ENCODE results near the gene NAA10.

The NAA10 gene

DNA sequence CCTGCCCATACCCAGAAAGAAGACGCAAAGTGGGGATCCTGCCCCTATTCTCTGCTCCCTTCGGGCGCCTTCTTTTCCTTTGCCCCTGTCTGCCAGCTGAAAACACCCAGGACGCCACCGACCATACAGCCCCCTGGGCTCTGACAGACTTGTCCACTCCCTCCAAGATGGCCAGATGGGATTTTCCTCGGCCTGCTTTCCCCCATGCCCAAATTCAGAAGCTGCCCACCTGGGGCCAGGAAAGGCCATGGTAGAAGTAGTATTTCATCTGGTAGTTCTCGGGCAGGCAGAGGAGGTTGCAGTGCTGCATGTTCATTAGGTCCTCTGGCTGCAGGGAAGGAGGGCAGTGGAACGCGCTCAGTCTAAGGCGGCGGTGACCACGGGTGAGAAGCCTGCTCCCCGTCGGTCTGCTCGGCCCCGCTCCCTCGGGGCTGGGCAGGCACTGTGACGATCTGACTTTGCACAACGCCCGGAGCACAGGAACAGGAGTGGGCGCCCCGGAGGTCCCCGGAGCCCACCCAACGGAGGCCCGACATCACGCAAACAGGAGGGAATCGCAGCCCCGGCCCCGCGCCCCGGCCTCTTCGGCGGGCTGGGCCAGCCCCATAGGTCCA, 582 bp downstream of the NAA10 start:
- Histone ChIP-seq H2BK120ac (ENCODE audit: insufficient read depth, low read length, poor library complexity) (peak overlapping the region; percentile 17), H3K27me3 (ENCODE audit: insufficient read depth, low read length) (no peaks in the 10 kb centered on the region), H4K12ac (ENCODE audit: low read depth, low read length) (peak overlapping the region; percentile 77), H3K4me1 (ENCODE audit: control insufficient read depth in 1 of 2, insufficient read depth in 2 of 2, low read length in 2 of 2) (peaks cover 5 to 6% of the 10 kb centered on the region in 2 experiments), H4K8ac (ENCODE audit: low read depth, low read length) (peak overlapping the region; percentile 87), H2AFZ (ENCODE audit: insufficient read depth, low read length, poor library complexity) (peak overlapping the region; percentile 78), H3K4me3 (ENCODE audit: low read depth, low read length) (peak overlapping the region; percentile 89), H3K27ac (ENCODE audit: low read depth, low read length) (peak overlapping the region; percentile 58), H2BK12ac (ENCODE audit: low read length) (no peak overlapping the region), H3K79me2 (ENCODE audit: control insufficient read depth, insufficient read depth, low read length, poor library complexity) (peaks cover 10% of the 10 kb centered on the region), H2BK5ac (ENCODE audit: low read depth, low read length, poor library complexity) (peak overlapping the region; percentile 52), H3K9ac (ENCODE audit: low read length) (peak overlapping the region; percentile 94), H3K36me3 (ENCODE audit: control insufficient read depth in 1 of 2, insufficient read depth in 2 of 2, low read length in 2 of 2) (peaks cover 35 to 36% of the 10 kb centered on the region in 2 experiments), H3K4me2 (ENCODE audit: low read length) (peak overlapping the region; percentile 83), H3K79me1 (ENCODE audit: low read length) (peaks cover 5% of the 10 kb centered on the region), H3K23ac (ENCODE audit: low read length) (no peak overlapping the region), H3K4ac (ENCODE audit: low read depth, low read length) (peak overlapping the region; percentile 96), H4K91ac (ENCODE audit: low read depth, low read length) (peak overlapping the region; percentile 52), H3K18ac (ENCODE audit: low read length) (peak overlapping the region; percentile 90), H3K9me3 (ENCODE audit: insufficient read depth, low read depth, low read length) (no peaks in the 10 kb centered on the region), H2AK5ac (ENCODE audit: low read length) (peak overlapping the region; percentile 86), H3K14ac (ENCODE audit: low read length) (peak overlapping the region; percentile 95)
- no peak for DNase-seq
- WGBS (ENCODE audit: extremely low coverage, insufficient coverage, insufficient read length): no CpG with 5 or more reads among the region's 33 CpGs

DNA sequence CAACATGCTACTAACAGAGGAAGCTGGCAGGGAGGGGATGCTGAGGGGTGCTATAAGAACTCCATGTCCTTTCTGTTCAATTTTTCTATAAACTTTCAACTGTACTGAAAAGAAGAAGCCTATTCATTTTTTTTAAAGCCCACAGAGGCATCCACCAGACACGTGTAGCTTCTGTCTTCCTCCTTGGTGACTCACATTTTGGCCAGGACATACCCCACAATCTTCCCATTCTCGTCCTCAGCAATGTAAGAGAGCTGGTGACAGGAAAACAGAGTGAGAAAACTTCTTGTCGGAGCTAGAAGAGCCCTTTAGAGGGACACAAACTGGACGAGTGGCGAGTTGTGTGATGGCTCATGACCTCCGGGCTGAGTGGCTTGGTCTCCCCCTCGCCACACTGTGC, 1.1 kb downstream of the NAA10 start:
- peaks cover 5 to 6% of the 10 kb centered on the region in 2 experiments for H3K4me1 ChIP-seq (ENCODE audit: control insufficient read depth in 1 of 2, insufficient read depth in 2 of 2, low read length in 2 of 2)
- no peak overlapping the region for H3K9ac ChIP-seq (ENCODE audit: low read length)
- H2BK120ac ChIP-seq (ENCODE audit: insufficient read depth, low read length, poor library complexity): no peak overlapping the region
- peaks cover 5% of the 10 kb centered on the region for H3K79me1 ChIP-seq (ENCODE audit: low read length)
- peaks cover 36 to 37% of the 10 kb centered on the region in 2 experiments for H3K36me3 ChIP-seq (ENCODE audit: control insufficient read depth in 1 of 2, insufficient read depth in 2 of 2, low read length in 2 of 2)
- peak in 1 of 2 donors; percentile 49 for DNase-seq
- H4K91ac ChIP-seq (ENCODE audit: low read depth, low read length): no peak overlapping the region
- H2AK5ac ChIP-seq (ENCODE audit: low read length): peak overlapping the region; percentile 62
- H2BK12ac ChIP-seq (ENCODE audit: low read length): no peak overlapping the region
- no peak overlapping the region for H3K23ac ChIP-seq (ENCODE audit: low read length)
- H2BK5ac ChIP-seq (ENCODE audit: low read depth, low read length, poor library complexity): no peak overlapping the region
- H3K4me2 ChIP-seq (ENCODE audit: low read length): peak overlapping the region; percentile 83
- no CpG with 5 or more reads among the region's 7 CpGs for WGBS (ENCODE audit: extremely low coverage, insufficient coverage, insufficient read length)
- H3K27me3 ChIP-seq (ENCODE audit: insufficient read depth, low read length): no peaks in the 10 kb centered on the region
- no peak overlapping the region for H2AFZ ChIP-seq (ENCODE audit: insufficient read depth, low read length, poor library complexity)
- H3K4me3 ChIP-seq (ENCODE audit: low read depth, low read length): peak overlapping the region; percentile 89
- H3K79me2 ChIP-seq (ENCODE audit: control insufficient read depth, insufficient read depth, low read length, poor library complexity): peaks cover 10% of the 10 kb centered on the region
- H3K27ac ChIP-seq (ENCODE audit: low read depth, low read length): no peak overlapping the region
- H3K4ac ChIP-seq (ENCODE audit: low read depth, low read length): peak overlapping the region; percentile 96
- H3K14ac ChIP-seq (ENCODE audit: low read length): no peak overlapping the region
- H4K12ac ChIP-seq (ENCODE audit: low read depth, low read length): no peak overlapping the region
- no peaks in the 10 kb centered on the region for H3K9me3 ChIP-seq (ENCODE audit: insufficient read depth, low read depth, low read length)
- no peak overlapping the region for H4K8ac ChIP-seq (ENCODE audit: low read depth, low read length)
- no peak overlapping the region for H3K18ac ChIP-seq (ENCODE audit: low read length)

DNA sequence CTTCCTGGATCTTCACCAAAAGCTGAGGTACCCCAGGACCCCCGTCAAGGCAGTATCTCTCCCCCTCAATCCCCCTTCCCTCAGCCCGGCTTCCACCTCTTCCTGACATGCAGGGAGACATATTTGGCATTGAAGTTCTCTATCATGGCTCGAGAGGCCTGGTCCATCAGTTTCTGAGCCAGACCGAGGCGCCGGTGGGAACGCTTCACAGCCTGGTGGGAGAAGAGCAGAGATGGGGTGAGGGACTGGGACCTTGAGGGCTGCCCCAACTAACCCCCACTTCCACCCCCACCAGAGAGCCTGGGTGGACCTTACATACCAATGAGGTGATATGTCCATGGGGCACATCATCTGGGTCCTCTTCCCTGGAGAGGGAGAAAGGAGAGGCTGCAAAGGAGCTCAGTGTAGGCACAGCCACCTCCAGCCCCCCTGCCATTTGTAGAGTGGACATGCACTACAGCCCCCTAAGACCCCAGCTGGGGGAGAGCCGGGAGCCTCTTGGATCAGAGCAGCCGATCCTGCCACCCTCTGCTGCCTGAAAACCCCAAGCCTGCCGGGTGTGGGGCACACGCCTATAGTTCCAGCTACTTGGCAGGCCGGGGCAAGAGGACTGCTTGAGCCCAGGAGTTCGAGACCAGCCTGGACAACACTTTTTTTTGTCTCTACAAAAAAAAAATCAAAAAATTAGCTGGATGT, 2.5 kb downstream of the NAA10 start:
- Histone ChIP-seq H3K14ac (ENCODE audit: low read length) (no peak overlapping the region), H3K9ac (ENCODE audit: low read length) (no peak overlapping the region), H4K8ac (ENCODE audit: low read depth, low read length) (no peak overlapping the region), H4K12ac (ENCODE audit: low read depth, low read length) (peak overlapping the region; percentile 25), H2BK120ac (ENCODE audit: insufficient read depth, low read length, poor library complexity) (no peak overlapping the region), H2AK5ac (ENCODE audit: low read length) (no peak overlapping the region), H3K23ac (ENCODE audit: low read length) (no peak overlapping the region), H3K4me1 (ENCODE audit: control insufficient read depth in 1 of 2, insufficient read depth in 2 of 2, low read length in 2 of 2) (peaks cover 5 to 9% of the 10 kb centered on the region in 2 experiments), H3K79me2 (ENCODE audit: control insufficient read depth, insufficient read depth, low read length, poor library complexity) (peaks cover 16% of the 10 kb centered on the region), H2BK12ac (ENCODE audit: low read length) (no peak overlapping the region), H2AFZ (ENCODE audit: insufficient read depth, low read length, poor library complexity) (no peak overlapping the region), H3K9me3 (ENCODE audit: insufficient read depth, low read depth, low read length) (no peaks in the 10 kb centered on the region), H3K36me3 (ENCODE audit: control insufficient read depth in 1 of 2, insufficient read depth in 2 of 2, low read length in 2 of 2) (peaks cover 36 to 37% of the 10 kb centered on the region in 2 experiments), H3K4me3 (ENCODE audit: low read depth, low read length) (no peak overlapping the region), H3K79me1 (ENCODE audit: low read length) (peaks cover 12% of the 10 kb centered on the region), H3K4me2 (ENCODE audit: low read length) (no peak overlapping the region), H3K4ac (ENCODE audit: low read depth, low read length) (peak overlapping the region; percentile 41), H3K27me3 (ENCODE audit: insufficient read depth, low read length) (no peaks in the 10 kb centered on the region), H2BK5ac (ENCODE audit: low read depth, low read length, poor library complexity) (no peak overlapping the region), H4K91ac (ENCODE audit: low read depth, low read length) (no peak overlapping the region), H3K27ac (ENCODE audit: low read depth, low read length) (no peak overlapping the region), H3K18ac (ENCODE audit: low read length) (no peak overlapping the region)
- DNase-seq: no peak
- WGBS (ENCODE audit: extremely low coverage, insufficient coverage, insufficient read length): no CpG with 5 or more reads among the region's 13 CpGs

DNA sequence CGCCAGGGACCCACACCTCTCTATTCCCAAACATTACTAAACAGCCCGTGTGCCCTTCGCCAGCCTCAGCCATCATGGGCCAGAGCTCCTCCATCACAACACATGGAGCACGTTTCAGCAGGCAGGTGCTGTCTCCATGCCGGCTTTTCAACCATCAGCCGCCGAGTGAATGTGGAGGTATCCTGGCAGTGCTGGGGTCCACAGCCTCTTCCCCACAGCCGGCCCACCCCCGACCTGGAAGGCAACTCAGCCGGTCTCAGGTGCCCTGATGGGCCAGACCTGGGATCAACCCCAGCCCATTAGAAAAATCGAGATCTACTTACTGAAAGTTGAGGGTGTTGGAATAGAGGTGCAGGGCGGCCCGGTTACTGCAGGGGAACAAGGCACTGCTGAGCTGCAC, 3.1 kb downstream of the NAA10 start:
- no peak overlapping the region for H3K18ac ChIP-seq (ENCODE audit: low read length)
- no peak overlapping the region for H3K4me2 ChIP-seq (ENCODE audit: low read length)
- H2BK120ac ChIP-seq (ENCODE audit: insufficient read depth, low read length, poor library complexity): no peak overlapping the region
- no peak for DNase-seq
- H3K79me2 ChIP-seq (ENCODE audit: control insufficient read depth, insufficient read depth, low read length, poor library complexity): peaks cover 17% of the 10 kb centered on the region
- H3K4ac ChIP-seq (ENCODE audit: low read depth, low read length): no peak overlapping the region
- H3K27me3 ChIP-seq (ENCODE audit: insufficient read depth, low read length): no peaks in the 10 kb centered on the region
- no peak overlapping the region for H3K23ac ChIP-seq (ENCODE audit: low read length)
- no peak overlapping the region for H3K4me3 ChIP-seq (ENCODE audit: low read depth, low read length)
- peaks cover 36 to 37% of the 10 kb centered on the region in 2 experiments for H3K36me3 ChIP-seq (ENCODE audit: control insufficient read depth in 1 of 2, insufficient read depth in 2 of 2, low read length in 2 of 2)
- no peaks in the 10 kb centered on the region for H3K9me3 ChIP-seq (ENCODE audit: insufficient read depth, low read depth, low read length)
- H2AFZ ChIP-seq (ENCODE audit: insufficient read depth, low read length, poor library complexity): no peak overlapping the region
- H2BK12ac ChIP-seq (ENCODE audit: low read length): no peak overlapping the region
- H3K9ac ChIP-seq (ENCODE audit: low read length): no peak overlapping the region
- H4K8ac ChIP-seq (ENCODE audit: low read depth, low read length): no peak overlapping the region
- H3K4me1 ChIP-seq (ENCODE audit: control insufficient read depth in 1 of 2, insufficient read depth in 2 of 2, low read length in 2 of 2): peaks cover 8 to 15% of the 10 kb centered on the region in 2 experiments
- H2AK5ac ChIP-seq (ENCODE audit: low read length): no peak overlapping the region
- no peak overlapping the region for H4K91ac ChIP-seq (ENCODE audit: low read depth, low read length)
- H3K14ac ChIP-seq (ENCODE audit: low read length): no peak overlapping the region
- peak overlapping the region; percentile 25 for H4K12ac ChIP-seq (ENCODE audit: low read depth, low read length)
- no CpG with 5 or more reads among the region's 13 CpGs for WGBS (ENCODE audit: extremely low coverage, insufficient coverage, insufficient read length)
- H3K27ac ChIP-seq (ENCODE audit: low read depth, low read length): no peak overlapping the region
- peaks cover 13% of the 10 kb centered on the region for H3K79me1 ChIP-seq (ENCODE audit: low read length)
- H2BK5ac ChIP-seq (ENCODE audit: low read depth, low read length, poor library complexity): no peak overlapping the region
